ENCODE results near the gene MTNR1A. TPM values are rescaled to one million over a fixed set of nuclear protein-coding genes. Genes with fewer than 3 reads are reported as not detected.

MTNR1A gene
- polyA plus RNA-seq, 1 donor (not counting 4 experiments of a cell fraction or from before 2014, with no cell fraction given) = 0.12 TPM

DNA sequence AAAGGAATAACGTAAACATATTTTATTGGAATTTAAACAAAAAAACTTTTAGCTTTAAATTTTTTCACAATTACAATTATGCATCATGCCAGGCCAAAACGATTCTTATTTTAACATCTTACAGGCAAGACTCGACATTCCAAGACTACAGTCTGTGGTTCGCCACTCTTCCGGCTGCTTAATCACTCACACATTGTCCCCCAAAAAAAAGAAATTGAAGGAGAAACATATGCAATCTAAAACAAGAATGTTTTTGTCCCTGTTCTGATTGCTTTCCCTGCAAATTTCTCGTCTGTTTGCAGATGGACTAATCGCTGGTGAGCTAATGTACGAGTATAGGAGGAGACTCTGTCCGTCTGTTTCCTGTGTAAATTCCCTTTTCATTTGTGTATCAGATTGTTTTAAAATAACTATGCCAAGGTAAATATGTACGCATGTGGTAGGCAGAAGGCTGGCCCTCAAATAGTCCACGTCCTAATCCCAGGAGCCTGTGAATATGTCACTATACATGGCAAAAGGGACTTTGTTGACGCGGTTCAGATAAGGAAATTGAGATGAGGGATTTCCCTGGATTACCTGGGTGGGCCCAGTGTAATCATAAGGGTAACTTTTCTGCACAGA is 37.7 kb upstream of the MTNR1A start:
- TF ChIP-seq EZH2 (IDR thresholded peaks at IDR 0.05; ENCODE audit: low read length) = no peak
- TF ChIP-seq, protein P1, sequence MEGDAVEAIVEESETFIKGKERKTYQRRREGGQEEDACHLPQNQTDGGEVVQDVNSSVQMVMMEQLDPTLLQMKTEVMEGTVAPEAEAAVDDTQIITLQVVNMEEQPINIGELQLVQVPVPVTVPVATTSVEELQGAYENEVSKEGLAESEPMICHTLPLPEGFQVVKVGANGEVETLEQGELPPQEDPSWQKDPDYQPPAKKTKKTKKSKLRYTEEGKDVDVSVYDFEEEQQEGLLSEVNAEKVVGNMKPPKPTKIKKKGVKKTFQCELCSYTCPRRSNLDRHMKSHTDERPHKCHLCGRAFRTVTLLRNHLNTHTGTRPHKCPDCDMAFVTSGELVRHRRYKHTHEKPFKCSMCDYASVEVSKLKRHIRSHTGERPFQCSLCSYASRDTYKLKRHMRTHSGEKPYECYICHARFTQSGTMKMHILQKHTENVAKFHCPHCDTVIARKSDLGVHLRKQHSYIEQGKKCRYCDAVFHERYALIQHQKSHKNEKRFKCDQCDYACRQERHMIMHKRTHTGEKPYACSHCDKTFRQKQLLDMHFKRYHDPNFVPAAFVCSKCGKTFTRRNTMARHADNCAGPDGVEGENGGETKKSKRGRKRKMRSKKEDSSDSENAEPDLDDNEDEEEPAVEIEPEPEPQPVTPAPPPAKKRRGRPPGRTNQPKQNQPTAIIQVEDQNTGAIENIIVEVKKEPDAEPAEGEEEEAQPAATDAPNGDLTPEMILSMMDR (optimal IDR thresholded peaks at IDR 0.05 in 1 of 3, IDR thresholded peaks at IDR 0.05 in 1 of 3, conservative IDR thresholded peaks at IDR 0.05 in 1 of 3; ENCODE audit: extremely low read depth in 1 of 3, insufficient read depth in 2 of 3, low read length in 3 of 3) = no peak
- no peak for FAIRE-seq
- Histone ChIP-seq H3K4me2 (ENCODE audit: control insufficient read depth, extremely low read depth, insufficient read depth, low read depth, low read length) (no peak overlapping the region), H3K9ac (ENCODE audit: control insufficient read depth, extremely low read depth, insufficient read depth, low read length) (no peak overlapping the region), H3K27me3 (ENCODE audit: control insufficient read depth, extremely low read depth, insufficient read depth, low read length) (no peaks in the 10 kb centered on the region), H2AFZ (ENCODE audit: control insufficient read depth, low read length) (no peak overlapping the region), H3K36me3 (ENCODE audit: control insufficient read depth in 2 of 2, extremely low read depth in 1 of 2, insufficient read depth in 2 of 2, low read length in 2 of 2) (peaks cover 41 to 57% of the 10 kb centered on the region in 2 experiments), H4K20me1 (ENCODE audit: control insufficient read depth, extremely low read depth, insufficient read depth, low read length) (peaks cover 23% of the 10 kb centered on the region), H3K9me1 (ENCODE audit: control insufficient read depth, extremely low read depth, insufficient read depth, low read length) (no peaks in the 10 kb centered on the region), H3K27ac (ENCODE audit: control insufficient read depth, insufficient read depth, low read length) (no peak overlapping the region), H3K9me3 (ENCODE audit: control insufficient read depth, low read depth, low read length) (no peaks in the 10 kb centered on the region), H3K4me1 (ENCODE audit: control insufficient read depth, extremely low read depth, insufficient read depth, low read length) (no peaks in the 10 kb centered on the region), H3K4me3 (ENCODE audit: control insufficient read depth in 2 of 3, extremely low read depth in 1 of 3, insufficient read depth in 2 of 3, low read depth in 1 of 3, low read length in 3 of 3) (no peak overlapping the region), H3K79me2 (ENCODE audit: control insufficient read depth, insufficient read depth, low read length) (peaks cover 60% of the 10 kb centered on the region)
- DNase-seq (ENCODE audit: low read depth, low spot score) = no peak
- dilution Hi-C loops (cut with MboI; ENCODE audit: extremely low pct_ligation_motif_present, low sequenced_read_pairs) = no loop called here

DNA sequence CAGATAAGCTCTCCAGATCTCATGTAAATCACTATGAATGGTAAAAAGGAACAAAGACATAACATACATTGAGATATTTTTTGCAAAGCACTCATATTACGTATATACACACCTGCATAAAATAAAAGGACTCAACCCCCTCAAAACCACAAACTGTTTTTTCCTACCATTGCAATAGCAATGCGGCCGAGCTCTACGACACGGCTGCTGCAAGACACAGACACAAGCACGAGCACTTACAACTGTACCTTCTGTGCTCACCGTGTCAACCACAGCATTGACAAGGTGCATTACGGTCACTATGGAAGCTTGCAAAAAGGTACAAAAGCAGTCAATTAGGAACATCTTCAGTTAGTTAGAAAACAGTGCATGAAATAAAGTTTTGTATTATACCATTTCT is 37.1 kb upstream of the MTNR1A start:
- Histone ChIP-seq H3K4me3 (ENCODE audit: control insufficient read depth in 2 of 3, extremely low read depth in 1 of 3, insufficient read depth in 2 of 3, low read depth in 1 of 3, low read length in 3 of 3) (no peak overlapping the region), H3K9ac (ENCODE audit: control insufficient read depth, extremely low read depth, insufficient read depth, low read length) (no peak overlapping the region), H3K36me3 (ENCODE audit: control insufficient read depth in 2 of 2, extremely low read depth in 1 of 2, insufficient read depth in 2 of 2, low read length in 2 of 2) (peaks cover 39 to 53% of the 10 kb centered on the region in 2 experiments), H3K4me2 (ENCODE audit: control insufficient read depth, extremely low read depth, insufficient read depth, low read depth, low read length) (no peak overlapping the region), H3K4me1 (ENCODE audit: control insufficient read depth, extremely low read depth, insufficient read depth, low read length) (no peaks in the 10 kb centered on the region), H3K79me2 (ENCODE audit: control insufficient read depth, insufficient read depth, low read length) (peaks cover 58% of the 10 kb centered on the region), H4K20me1 (ENCODE audit: control insufficient read depth, extremely low read depth, insufficient read depth, low read length) (peaks cover 23% of the 10 kb centered on the region), H3K9me3 (ENCODE audit: control insufficient read depth, low read depth, low read length) (no peaks in the 10 kb centered on the region), H3K27me3 (ENCODE audit: control insufficient read depth, extremely low read depth, insufficient read depth, low read length) (no peaks in the 10 kb centered on the region), H3K27ac (ENCODE audit: control insufficient read depth, insufficient read depth, low read length) (no peak overlapping the region), H3K9me1 (ENCODE audit: control insufficient read depth, extremely low read depth, insufficient read depth, low read length) (no peaks in the 10 kb centered on the region), H2AFZ (ENCODE audit: control insufficient read depth, low read length) (no peak overlapping the region)
- FAIRE-seq (no peak), DNase-seq (ENCODE audit: low read depth, low spot score) (no peak)
- dilution Hi-C loops (cut with MboI; ENCODE audit: extremely low pct_ligation_motif_present, low sequenced_read_pairs) = no loop called here
- TF ChIP-seq, protein P1 (optimal IDR thresholded peaks at IDR 0.05 in 1 of 3, IDR thresholded peaks at IDR 0.05 in 1 of 3, conservative IDR thresholded peaks at IDR 0.05 in 1 of 3; ENCODE audit: extremely low read depth in 1 of 3, insufficient read depth in 2 of 3, low read length in 3 of 3) = no peak
- no peak for TF ChIP-seq EZH2 (IDR thresholded peaks at IDR 0.05; ENCODE audit: low read length)

Measured in keratinocyte (primary cell).